Measurements from ENCODE around the gene SPEF1.

Gene SPEF1

GRCh38 chr20:3757268-3757667, 24.0 kb downstream of the SPEF1 start:
- TF ChIP-seq CTCF (IDR thresholded peaks at IDR 0.05; ENCODE audit: borderline replicate concordance, insufficient read depth, low read depth, low read length), result no peak
- H3K4me3 ChIP-seq (ENCODE audit: low read depth, low read length), result no peak overlapping the region

GRCh38 chr20:3755814-3756480, 25.3 kb downstream of the SPEF1 start:
- no peak overlapping the region for H3K4me3 ChIP-seq (ENCODE audit: low read depth, low read length)
- TF ChIP-seq CTCF (IDR thresholded peaks at IDR 0.05; ENCODE audit: borderline replicate concordance, insufficient read depth, low read depth, low read length), result no peak

GRCh38 chr20:3755269-3755668, 26.0 kb downstream of the SPEF1 start:
- H3K4me3 ChIP-seq (ENCODE audit: low read depth, low read length), result no peak overlapping the region
- no peak for TF ChIP-seq CTCF (IDR thresholded peaks at IDR 0.05; ENCODE audit: borderline replicate concordance, insufficient read depth, low read depth, low read length)

- H3K4me3 ChIP-seq (ENCODE audit: low read depth, low read length), result no peak overlapping the region
- no peak for TF ChIP-seq CTCF (IDR thresholded peaks at IDR 0.05; ENCODE audit: borderline replicate concordance, insufficient read depth, low read depth, low read length)
These were observed 27.0 kb downstream of the SPEF1 start for GRCh38 chr20:3754276-3754630.

GRCh38 chr20:3753501-3754275, 27.6 kb downstream of the SPEF1 start:
- no peak for TF ChIP-seq CTCF (IDR thresholded peaks at IDR 0.05; ENCODE audit: borderline replicate concordance, insufficient read depth, low read depth, low read length)
- no peak overlapping the region for H3K4me3 ChIP-seq (ENCODE audit: low read depth, low read length)

- no peak overlapping the region for H3K4me3 ChIP-seq (ENCODE audit: low read depth, low read length)
- TF ChIP-seq CTCF (IDR thresholded peaks at IDR 0.05; ENCODE audit: borderline replicate concordance, insufficient read depth, low read depth, low read length), result peak; percentile 89
These were observed 28.1 kb downstream of the SPEF1 start for GRCh38 chr20:3753098-3753497.

GRCh38 chr20:3752386-3752759, 28.9 kb downstream of the SPEF1 start:
- no peak overlapping the region for H3K4me3 ChIP-seq (ENCODE audit: low read depth, low read length)
- TF ChIP-seq CTCF (IDR thresholded peaks at IDR 0.05; ENCODE audit: borderline replicate concordance, insufficient read depth, low read depth, low read length), result no peak
